NT2/D1 (cell line): ENCODE results near the gene PEX10.

Experiments
- DNase-seq: peaks from one replicate; pipeline ENCODE4 v3.0.0-alpha.2; 2011; ENCODE audit warnings: low read depth, low spot score
- H3K27me3 ChIP-seq: 2 replicates; pipeline ENCODE4 v1.6.0; 2011; ENCODE audit warnings: mild to moderate bottlenecking; ENCODE audit not compliant: insufficient read length, insufficient read depth
- H3K36me3 ChIP-seq: 2 replicates; pipeline ENCODE4 v1.6.1; 2011; ENCODE audit warnings: mild to moderate bottlenecking, low read length, mixed read lengths; ENCODE audit not compliant: insufficient read depth, insufficient read length
- H3K4me1 ChIP-seq: 2 replicates; pipeline ENCODE4 v1.5.1; 2011; ENCODE audit not compliant: insufficient read depth, insufficient read length
- H3K4me3 ChIP-seq: 2 replicates; pipeline ENCODE4 v1.5.1; 2011; ENCODE audit warnings: low read depth; ENCODE audit not compliant: insufficient read length
- H3K9ac ChIP-seq: 2 replicates; pipeline ENCODE4 v1.6.0; 2011; ENCODE audit warnings: low read depth; ENCODE audit not compliant: insufficient read length
- H3K9me3 ChIP-seq: 2 replicates; pipeline ENCODE4 v1.5.1; 2011; ENCODE audit warnings: mild to moderate bottlenecking, low read length; ENCODE audit not compliant: insufficient read depth
- SUZ12 ChIP-seq: IDR thresholded peaks from 2 replicates; pipeline ENCODE4 v1.6.1; 2011; ENCODE audit not compliant: insufficient read length, insufficient read depth; ENCODE audit errors: extremely low read depth
- YY1 ChIP-seq: IDR thresholded peaks from 2 replicates; pipeline ENCODE4 v1.6.1; 2011; ENCODE audit not compliant: insufficient read length, insufficient read depth
- ZNF274 ChIP-seq: IDR thresholded peaks from 2 replicates; pipeline ENCODE4 v1.6.1; 2011; ENCODE audit warnings: mild to moderate bottlenecking, low read depth, low read length

Gene PEX10

DNA sequence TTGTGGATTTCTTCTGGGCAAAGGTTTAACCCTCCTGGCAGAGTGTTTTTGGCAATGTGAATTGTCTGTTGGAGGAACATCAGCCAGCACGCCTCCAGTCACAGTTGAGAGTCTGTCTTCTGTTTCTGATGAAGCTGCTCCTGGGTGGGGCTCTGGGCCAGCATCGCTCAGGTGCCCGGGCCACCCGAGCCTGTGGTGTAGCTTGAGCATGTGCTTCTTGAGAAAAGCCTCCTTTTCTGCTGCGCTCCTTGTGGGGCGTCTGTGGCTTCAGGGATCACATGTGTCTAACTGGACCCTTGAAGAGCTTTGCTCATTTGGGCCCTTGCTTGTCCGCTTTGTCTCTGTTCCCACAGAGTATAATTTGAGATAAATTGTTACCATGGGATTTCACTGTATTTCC lies 13.5 kb downstream of the PEX10 start:
- no peaks in the 10 kb centered on the region for H3K4me1 ChIP-seq
- no peak for DNase-seq
- H3K9ac ChIP-seq = no peak overlapping the region
- H3K4me3 ChIP-seq = no peak overlapping the region
- TF ChIP-seq ZNF274 = no peak
- TF ChIP-seq YY1 = no peak
- no peak for TF ChIP-seq SUZ12
- no peaks in the 10 kb centered on the region for H3K27me3 ChIP-seq
- no peaks in the 10 kb centered on the region for H3K9me3 ChIP-seq
- H3K36me3 ChIP-seq = peaks cover 92% of the 10 kb centered on the region

DNA sequence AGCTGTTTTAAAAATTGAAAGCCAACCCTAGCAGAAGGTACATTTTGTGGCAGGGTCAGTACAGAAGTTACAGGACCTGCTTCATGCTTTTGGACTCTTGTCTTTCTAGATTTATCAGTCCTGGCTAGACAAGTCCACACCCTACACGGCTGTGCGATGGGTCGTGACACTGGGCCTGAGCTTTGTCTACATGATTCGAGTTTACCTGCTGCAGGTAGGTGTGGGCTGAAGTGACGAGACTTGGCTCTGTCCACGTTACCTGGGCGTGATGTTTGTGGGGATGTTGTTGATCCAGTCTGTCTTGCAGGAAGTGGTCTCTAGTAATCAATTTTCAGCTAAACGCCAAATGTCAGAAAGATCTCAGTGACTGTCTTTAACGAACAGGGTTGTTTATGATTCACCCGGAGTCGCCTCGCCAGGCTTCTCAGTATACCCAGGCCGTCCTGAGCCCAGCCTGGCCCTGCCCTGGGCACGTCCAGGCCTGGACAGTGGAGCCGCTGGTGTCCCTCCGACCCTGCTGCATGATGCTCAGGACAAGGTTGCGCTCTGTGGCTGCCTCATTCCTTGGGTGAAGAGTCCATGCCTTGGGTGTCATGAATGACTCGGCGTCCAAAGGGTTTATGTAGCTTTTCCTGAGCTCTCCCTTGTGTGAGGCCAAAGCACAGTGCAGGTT lies 15.2 kb downstream of the PEX10 start:
- Histone ChIP-seq H3K36me3 (peaks cover 89% of the 10 kb centered on the region), H3K4me1 (no peaks in the 10 kb centered on the region), H3K4me3 (no peak overlapping the region), H3K9me3 (no peaks in the 10 kb centered on the region), H3K9ac (no peak overlapping the region), H3K27me3 (no peaks in the 10 kb centered on the region)
- TF ChIP-seq ZNF274 (no peak), SUZ12 (no peak), YY1 (no peak)
- no peak for DNase-seq

DNA sequence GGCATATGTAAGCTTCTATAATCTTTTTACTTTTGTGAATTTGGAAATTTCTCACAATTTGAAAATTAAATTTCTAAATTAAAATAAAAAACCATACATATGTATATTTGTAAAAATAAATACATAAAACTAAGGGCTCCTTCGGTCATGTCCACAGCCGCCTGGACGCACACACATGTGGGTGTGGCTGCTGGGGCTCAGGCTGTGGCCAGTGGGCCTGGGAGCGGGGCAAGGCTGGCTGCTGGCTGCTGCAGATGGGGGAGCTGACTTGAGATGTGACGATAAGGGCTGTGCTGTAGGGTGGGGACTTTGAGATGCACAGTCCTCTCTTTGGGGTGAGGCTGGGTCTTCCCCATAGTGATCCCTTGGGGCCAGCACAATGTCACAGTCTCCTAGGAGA lies 15.9 kb downstream of the PEX10 start:
- no peaks in the 10 kb centered on the region for H3K27me3 ChIP-seq
- no peak for DNase-seq
- H3K36me3 ChIP-seq = peaks cover 82% of the 10 kb centered on the region
- H3K9me3 ChIP-seq = no peaks in the 10 kb centered on the region
- H3K4me3 ChIP-seq = no peak overlapping the region
- H3K9ac ChIP-seq = no peak overlapping the region
- no peak for TF ChIP-seq ZNF274
- no peak for TF ChIP-seq YY1
- no peak for TF ChIP-seq SUZ12
- H3K4me1 ChIP-seq = no peaks in the 10 kb centered on the region

- Histone ChIP-seq H3K9me3 (no peaks in the 10 kb centered on the region), H3K27me3 (no peaks in the 10 kb centered on the region), H3K36me3 (peaks cover 80% of the 10 kb centered on the region), H3K4me1 (no peaks in the 10 kb centered on the region), H3K9ac (no peak overlapping the region), H3K4me3 (no peak overlapping the region)
- no peak for DNase-seq
- TF ChIP-seq ZNF274 (no peak), YY1 (no peak), SUZ12 (no peak)
These were observed 16.3 kb downstream of the PEX10 start for GRCh38 chr1:2396059-2396458.

DNA sequence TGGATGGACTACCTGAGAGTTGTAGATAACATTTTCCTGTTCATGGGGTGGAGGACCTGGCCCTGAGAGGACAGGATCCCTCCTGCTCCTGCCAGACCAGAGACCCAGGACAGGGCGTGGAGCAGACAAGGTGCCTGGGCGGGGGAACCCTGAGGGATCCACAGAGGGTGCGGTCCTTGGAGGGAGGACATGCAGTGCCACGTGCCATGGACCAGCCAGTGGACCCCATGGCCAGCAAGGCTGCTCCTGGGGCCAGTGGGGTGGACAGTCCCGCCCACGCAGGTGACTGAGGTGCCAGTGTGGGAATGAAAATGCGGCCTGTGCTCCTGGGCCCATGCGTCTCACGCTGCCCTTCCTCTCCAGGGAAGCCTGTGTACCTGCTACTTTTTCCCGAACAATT lies 17.1 kb downstream of the PEX10 start:
- H3K9ac ChIP-seq = no peak overlapping the region
- DNase-seq = no peak
- H3K36me3 ChIP-seq = peaks cover 73% of the 10 kb centered on the region

DNA sequence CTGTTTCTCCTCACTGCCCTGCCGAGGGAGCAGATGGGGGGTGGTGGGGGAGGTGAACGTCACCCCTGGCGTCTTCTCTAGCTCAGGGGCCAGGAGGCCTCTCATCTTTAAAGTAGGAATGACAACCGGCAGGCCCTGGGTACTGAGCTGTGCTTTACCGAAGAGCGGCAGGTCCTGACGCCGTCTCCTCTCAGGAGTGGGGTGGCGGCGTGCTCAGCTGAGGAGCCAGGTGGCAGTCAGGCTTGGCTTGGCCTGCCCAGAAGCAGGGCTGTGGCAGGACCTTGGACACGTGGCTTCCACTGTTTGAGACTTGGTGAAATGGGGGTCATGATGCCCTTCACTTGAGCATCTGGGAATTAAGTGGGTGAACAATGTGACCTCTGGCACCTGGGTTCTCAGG lies 17.6 kb downstream of the PEX10 start:
- H3K9ac ChIP-seq = no peak overlapping the region
- H3K36me3 ChIP-seq = peaks cover 74% of the 10 kb centered on the region
- no peaks in the 10 kb centered on the region for H3K9me3 ChIP-seq
- peaks cover 4% of the 10 kb centered on the region for H3K4me1 ChIP-seq
- no peaks in the 10 kb centered on the region for H3K27me3 ChIP-seq
- TF ChIP-seq YY1 (no peak), ZNF274 (no peak), SUZ12 (no peak)
- H3K4me3 ChIP-seq = no peak overlapping the region
- DNase-seq = no peak

More for the DNA sequence above, 17.1 kb downstream of the PEX10 start:
- TF ChIP-seq SUZ12 (no peak), YY1 (no peak), ZNF274 (no peak)
- Histone ChIP-seq H3K9me3 (no peaks in the 10 kb centered on the region), H3K4me1 (peaks cover 1% of the 10 kb centered on the region), H3K4me3 (no peak overlapping the region), H3K27me3 (no peaks in the 10 kb centered on the region)

GRCh38 chr1:2394220-2394619 lies 18.1 kb downstream of the PEX10 start:
- no peak for TF ChIP-seq SUZ12
- TF ChIP-seq YY1 = no peak
- no peak for TF ChIP-seq ZNF274
- Histone ChIP-seq H3K9ac (no peak overlapping the region), H3K36me3 (peaks cover 74% of the 10 kb centered on the region), H3K9me3 (no peaks in the 10 kb centered on the region), H3K4me1 (peaks cover 4% of the 10 kb centered on the region), H3K27me3 (no peaks in the 10 kb centered on the region), H3K4me3 (no peak overlapping the region)
- DNase-seq = no peak
